Testis (tissue), 3 donors: ENCODE results near the gene GNG3. TPM values are rescaled to one million over a fixed set of nuclear protein-coding genes. Genes with fewer than 3 reads are reported as not detected.
"Not testable (repeated sequence)": the region's sequence is repeated elsewhere in the genome, so short reads cannot be mapped to it uniquely, and the experiment has no call there.

Experiments
- DNase-seq: peaks from one replicate; pipeline ENCODE4 v3.0.0-alpha.2; 2019
- H3K27ac ChIP-seq, 2 donors: fragments of 200-600 bp; sonication (generic); one replicate each; pipeline ENCODE4 v1.5.1; 2019
- H3K27me3 ChIP-seq: fragments of 200-600 bp; sonication (generic); one replicate; pipeline ENCODE4 v1.5.1; 2019
- H3K36me3 ChIP-seq: fragments of 200-600 bp; sonication (generic); one replicate; pipeline ENCODE4 v1.5.1; 2017; ENCODE audit warnings: low read depth; ENCODE audit errors: missing control alignments
- H3K4me1 ChIP-seq: fragments of 200-600 bp; sonication (generic); one replicate; pipeline ENCODE4 v1.5.1; 2019
- H3K4me3 ChIP-seq, 2 donors: fragments of 200-600 bp; sonication (generic); one replicate each; pipeline ENCODE4 v1.5.1; 2017 to 2019
- H3K9me3 ChIP-seq: fragments of 200-600 bp; sonication (generic); one replicate; pipeline ENCODE4 v1.5.1; 2017
- POLR2A ChIP-seq: fragments of 450-650 bp; IDR thresholded peaks from one replicate; pipeline ENCODE4 v1.6.1; 2017; ENCODE audit warnings: antibody characterized with exemption, mild to moderate bottlenecking, moderate library complexity
- WGBS, 2 donors: methylation state at CpG; one replicate each; pipeline ENCODE4 v1.1.5; 2018; 5-methylcytosine and 5-hydroxymethylcytosine counted together
- intact Hi-C: fragments of 100-400 bp; cut with DNase I; formaldehyde crosslinking; loops from one replicate; pipeline ENCODE4 v1.15.1; 2023; ENCODE audit warnings: low total_unique reads
- polyA plus RNA-seq: library from polyadenylated mRNA; stranded (reverse); fragments of 350-450 nt; fragmentation: Illumina TruSeq; extraction: RNeasy Lipid Tissue Mini Kit (QIAGEN cat#74804); gene quantifications from one replicate; pipeline ENCODE4 v1.2.3, GENCODE V29; 2014; ENCODE audit warnings: low read depth, low replicate concordance; ENCODE audit not compliant: insufficient read depth
- total RNA-seq, 2 donors: library from RNA; depleted of rRNA; stranded (reverse); fragments of >200 nt; gene quantifications; one replicate each; pipeline ENCODE4 v1.2.3, GENCODE V29; 2016
- TF ChIP-seq, protein P1 (sequence below), 3 experiments: fragments of 450-650 bp in 2 of 3; fragments of 200-600 bp in 1 of 3; sonication (generic) in 1 of 3; IDR thresholded peaks; one replicate each; pipeline ENCODE4 v1.5.1; 2016 to 2019; ENCODE audit warnings: antibody characterized with exemption in 3 of 3, mild to moderate bottlenecking in 2 of 3, moderate library complexity in 1 of 3

The GNG3 gene
- total and polyA plus RNA-seq, 3 donors from 2014 or later = 2.0 to 11.1 (median 4.5) TPM

DNA sequence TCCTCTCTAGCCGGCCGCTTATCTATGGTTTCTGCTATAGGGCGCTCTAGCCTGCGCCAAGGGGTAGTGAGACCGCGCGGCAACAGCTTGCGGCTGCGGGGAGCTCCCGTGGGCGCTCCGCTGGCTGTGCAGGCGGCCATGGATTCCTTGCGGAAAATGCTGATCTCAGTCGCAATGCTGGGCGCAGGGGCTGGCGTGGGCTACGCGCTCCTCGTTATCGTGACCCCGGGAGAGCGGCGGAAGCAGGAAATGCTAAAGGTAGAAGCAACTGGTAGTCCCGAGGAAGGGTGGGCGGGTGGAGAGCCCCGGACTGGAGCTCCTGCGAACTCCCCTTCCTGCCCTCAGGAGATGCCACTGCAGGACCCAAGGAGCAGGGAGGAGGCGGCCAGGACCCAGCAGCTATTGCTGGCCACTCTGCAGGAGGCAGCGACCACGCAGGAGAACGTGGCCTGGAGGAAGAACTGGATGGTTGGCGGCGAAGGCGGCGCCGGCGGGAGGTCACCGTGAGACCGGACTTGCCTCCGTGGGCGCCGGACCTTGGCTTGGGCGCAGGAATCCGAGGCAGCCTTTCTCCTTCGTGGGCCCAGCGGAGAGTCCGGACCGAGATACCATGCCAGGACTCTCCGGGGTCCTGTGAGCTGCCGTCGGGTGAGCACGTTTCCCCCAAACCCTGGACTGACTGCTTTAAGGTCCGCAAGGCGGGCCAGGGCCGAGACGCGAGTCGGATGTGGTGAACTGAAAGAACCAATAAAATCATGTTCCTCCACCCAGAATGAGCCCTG, 35.7 kb upstream of the GNG3 start, which contains the start of the genes LBHD1 and UQCC3:
Gene LBHD1 (minus strand): TSS at position 660 of the 782 bp plus-strand sequence. CDS start 2,236 bp downstream, outside the sequence.
Gene UQCC3 (plus strand): TSS at position 66 of the 782 bp plus-strand sequence. CDS start 73 bp downstream, at position 139.
- peak; percentile 93 for DNase-seq
- Histone ChIP-seq H3K9me3 (no peaks in the 10 kb centered on the region), H3K4me1 (peaks cover 8% of the 10 kb centered on the region), H3K4me3 (peak within 1 kb of the TSS; percentile 75 to 76), H3K36me3 (no peaks in the 10 kb centered on the region), H3K27me3 (no peaks in the 10 kb centered on the region), H3K27ac (peak within 1 kb of the TSS; percentile 62 to 74)
- no peak for TF ChIP-seq POLR2A
- TF ChIP-seq, protein P1, sequence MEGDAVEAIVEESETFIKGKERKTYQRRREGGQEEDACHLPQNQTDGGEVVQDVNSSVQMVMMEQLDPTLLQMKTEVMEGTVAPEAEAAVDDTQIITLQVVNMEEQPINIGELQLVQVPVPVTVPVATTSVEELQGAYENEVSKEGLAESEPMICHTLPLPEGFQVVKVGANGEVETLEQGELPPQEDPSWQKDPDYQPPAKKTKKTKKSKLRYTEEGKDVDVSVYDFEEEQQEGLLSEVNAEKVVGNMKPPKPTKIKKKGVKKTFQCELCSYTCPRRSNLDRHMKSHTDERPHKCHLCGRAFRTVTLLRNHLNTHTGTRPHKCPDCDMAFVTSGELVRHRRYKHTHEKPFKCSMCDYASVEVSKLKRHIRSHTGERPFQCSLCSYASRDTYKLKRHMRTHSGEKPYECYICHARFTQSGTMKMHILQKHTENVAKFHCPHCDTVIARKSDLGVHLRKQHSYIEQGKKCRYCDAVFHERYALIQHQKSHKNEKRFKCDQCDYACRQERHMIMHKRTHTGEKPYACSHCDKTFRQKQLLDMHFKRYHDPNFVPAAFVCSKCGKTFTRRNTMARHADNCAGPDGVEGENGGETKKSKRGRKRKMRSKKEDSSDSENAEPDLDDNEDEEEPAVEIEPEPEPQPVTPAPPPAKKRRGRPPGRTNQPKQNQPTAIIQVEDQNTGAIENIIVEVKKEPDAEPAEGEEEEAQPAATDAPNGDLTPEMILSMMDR (IDR thresholded peaks at IDR 0.05) = peak in 1 of 3 experiments; percentile 24
- 0% methylated on average over 9 to 48 of the region's 59 CpGs for WGBS, 2 donors
- intact Hi-C loops = loop anchor here (10.0 kb wide), 1 partner anchor 277 kb away; no protein-coding TSS in a partner anchor

DNA sequence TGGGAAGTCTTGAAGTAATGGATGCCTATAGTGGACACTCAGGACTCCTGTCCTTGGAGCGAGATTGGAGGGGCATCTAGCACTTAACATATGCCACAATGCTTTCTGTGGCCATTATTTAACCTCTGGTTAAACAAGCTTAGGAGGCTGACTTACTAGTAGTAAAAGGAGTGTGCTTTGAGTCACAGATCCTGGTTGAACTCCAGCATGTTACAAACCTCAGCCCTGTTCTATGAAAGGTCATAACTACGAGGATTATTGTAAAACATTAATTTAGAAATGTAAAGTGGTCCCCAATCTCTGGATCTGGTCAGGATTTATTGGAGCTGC, 34.3 kb upstream of the GNG3 start:
- Histone ChIP-seq H3K4me1 (peaks cover 16% of the 10 kb centered on the region), H3K36me3 (no peaks in the 10 kb centered on the region), H3K27me3 (no peaks in the 10 kb centered on the region), H3K4me3 (no peak overlapping the region), H3K27ac (no peak overlapping the region), H3K9me3 (no peaks in the 10 kb centered on the region)
- WGBS, 2 donors = 62 to 68% methylated on average over 2 of the region's 2 CpGs
- intact Hi-C loops = loop anchor here (10.0 kb wide), 1 partner anchor 278 kb away; no protein-coding TSS in a partner anchor
- no peak for DNase-seq
- no peak for TF ChIP-seq POLR2A
- TF ChIP-seq, protein P1 (IDR thresholded peaks at IDR 0.05) = no peak

DNA sequence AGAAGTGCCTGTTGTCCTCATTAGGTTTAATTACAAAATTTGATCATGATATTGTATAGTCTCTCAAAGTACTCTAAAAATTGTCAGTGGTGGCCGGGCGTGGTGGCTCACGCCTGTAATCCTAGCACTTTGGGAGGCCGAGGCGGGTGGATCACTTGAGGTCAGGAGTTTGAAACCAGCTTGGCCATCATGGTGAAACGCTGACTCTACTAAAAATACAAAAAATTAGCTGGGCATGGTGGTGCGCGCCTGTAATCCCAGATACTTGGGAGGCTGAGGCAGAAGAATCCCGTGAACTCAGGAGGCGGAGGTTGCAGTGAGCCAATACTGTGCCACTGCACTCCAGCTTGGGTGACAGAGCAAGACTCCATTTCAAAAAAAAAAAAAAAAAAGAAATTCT, 32.1 kb upstream of the GNG3 start:
- not testable (repeated sequence) for H3K4me3 ChIP-seq, DNase-seq, H3K27ac ChIP-seq, H3K36me3 ChIP-seq, H3K9me3 ChIP-seq, H3K27me3 ChIP-seq
- WGBS, 2 donors = 86 to 95% methylated on average over 8 to 10 of the region's 10 CpGs
- intact Hi-C loops = loop anchor here (10.0 kb wide), 1 partner anchor 281 kb away; no protein-coding TSS in a partner anchor
- peaks cover 26% of the 10 kb centered on the region for H3K4me1 ChIP-seq

DNA sequence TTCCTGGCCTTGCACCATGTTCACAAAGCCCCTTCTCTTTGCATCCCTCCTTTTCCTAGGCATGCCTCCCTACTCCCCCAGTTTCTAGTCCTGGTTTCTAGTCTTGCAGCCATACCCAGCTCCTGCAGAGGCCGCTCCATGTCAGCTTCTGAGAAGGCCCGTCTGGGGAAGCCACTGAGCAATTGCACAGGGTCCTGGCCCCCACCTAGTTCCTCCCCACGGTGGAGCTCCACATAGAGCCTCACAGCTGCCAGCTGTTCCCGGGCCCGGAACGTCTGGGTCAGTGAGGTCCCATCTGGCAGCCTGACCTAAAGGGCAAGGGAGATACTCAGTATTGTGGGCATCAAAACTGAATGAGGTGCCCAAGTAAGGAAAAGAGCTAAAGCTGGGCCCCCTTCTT, 30.8 kb upstream of the GNG3 start:
- H3K4me1 ChIP-seq = peaks cover 26% of the 10 kb centered on the region
- TF ChIP-seq, protein P1 (IDR thresholded peaks at IDR 0.05) = no peak
- TF ChIP-seq POLR2A = no peak
- DNase-seq = no peak
- whole genome bisulfite sequencing, 2 donors = 49 to 61% methylated on average over 6 of the region's 6 CpGs
- H3K9me3 ChIP-seq = no peaks in the 10 kb centered on the region
- H3K27me3 ChIP-seq = no peaks in the 10 kb centered on the region
- H3K36me3 ChIP-seq = no peaks in the 10 kb centered on the region
- intact Hi-C loops = loop anchor here (10.0 kb wide), 1 partner anchor 282 kb away; no protein-coding TSS in a partner anchor
- no peak overlapping the region for H3K4me3 ChIP-seq
- H3K27ac ChIP-seq = no peak overlapping the region

DNA sequence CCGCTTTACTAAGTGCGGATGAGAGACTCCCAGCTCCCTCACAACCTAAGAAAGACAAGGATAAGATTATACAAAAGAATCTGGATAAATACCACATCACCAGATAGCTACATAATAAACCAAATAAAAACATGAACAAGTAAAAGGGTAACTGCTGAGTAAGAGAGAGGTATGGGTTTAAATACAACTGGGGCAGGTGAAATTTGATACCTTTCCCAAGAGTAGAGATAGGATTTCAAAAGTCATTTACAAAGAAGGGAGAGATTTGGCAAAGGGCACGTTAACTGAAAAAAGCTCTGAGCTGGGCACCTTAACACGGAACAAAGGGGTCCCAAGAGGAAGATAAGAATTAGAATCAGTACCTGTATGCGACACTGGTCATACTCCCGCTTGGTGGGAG, 30.3 kb upstream of the GNG3 start:
- Histone ChIP-seq H3K27me3 (no peaks in the 10 kb centered on the region), H3K9me3 (no peaks in the 10 kb centered on the region), H3K27ac (no peak overlapping the region), H3K4me1 (peaks cover 26% of the 10 kb centered on the region), H3K36me3 (no peaks in the 10 kb centered on the region), H3K4me3 (no peak overlapping the region)
- intact Hi-C loops = loop anchor here (10.0 kb wide), 1 partner anchor 282 kb away; no protein-coding TSS in a partner anchor
- no peak for DNase-seq
- 59 to 62% methylated on average over 6 of the region's 6 CpGs for WGBS, 2 donors
- TF ChIP-seq, protein P1 (IDR thresholded peaks at IDR 0.05) = no peak
- TF ChIP-seq POLR2A = no peak
